CD1c-positive myeloid dendritic cell (primary cell): ENCODE measurements around the gene SAMD4A.
A peak's percentile ranks its signal among the peaks of the same experiment; 100 is the strongest.
"Not testable (repeated sequence)": the region's sequence is repeated elsewhere in the genome, so short reads cannot be mapped to it uniquely, and the experiment has no call there.

Experiments
- DNase-seq: peaks from one replicate; pipeline ENCODE4 v3.0.0-alpha.2; 2016; ENCODE audit errors: extremely low spot score

The SAMD4A gene

DNA sequence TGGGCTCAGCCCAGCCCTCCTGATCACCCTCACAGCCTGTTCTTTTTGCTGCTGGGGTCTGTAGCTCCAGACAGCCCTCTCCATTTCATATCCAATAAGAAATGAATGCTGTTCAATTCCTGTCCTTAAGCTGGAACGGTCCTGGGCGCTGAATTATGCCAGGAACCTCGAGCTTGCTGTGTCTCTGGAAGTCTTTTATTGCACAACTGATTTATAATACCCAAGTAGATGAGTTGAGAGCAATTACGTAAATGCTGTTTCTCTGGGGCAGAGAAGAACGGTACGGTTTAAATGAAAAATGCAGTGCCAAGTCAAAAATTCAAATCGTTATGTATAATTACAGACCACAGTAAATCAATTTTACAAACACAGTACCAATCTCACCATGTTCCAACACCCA, 161.0 kb downstream of the SAMD4A start:
- DNase-seq, result no peak

DNA sequence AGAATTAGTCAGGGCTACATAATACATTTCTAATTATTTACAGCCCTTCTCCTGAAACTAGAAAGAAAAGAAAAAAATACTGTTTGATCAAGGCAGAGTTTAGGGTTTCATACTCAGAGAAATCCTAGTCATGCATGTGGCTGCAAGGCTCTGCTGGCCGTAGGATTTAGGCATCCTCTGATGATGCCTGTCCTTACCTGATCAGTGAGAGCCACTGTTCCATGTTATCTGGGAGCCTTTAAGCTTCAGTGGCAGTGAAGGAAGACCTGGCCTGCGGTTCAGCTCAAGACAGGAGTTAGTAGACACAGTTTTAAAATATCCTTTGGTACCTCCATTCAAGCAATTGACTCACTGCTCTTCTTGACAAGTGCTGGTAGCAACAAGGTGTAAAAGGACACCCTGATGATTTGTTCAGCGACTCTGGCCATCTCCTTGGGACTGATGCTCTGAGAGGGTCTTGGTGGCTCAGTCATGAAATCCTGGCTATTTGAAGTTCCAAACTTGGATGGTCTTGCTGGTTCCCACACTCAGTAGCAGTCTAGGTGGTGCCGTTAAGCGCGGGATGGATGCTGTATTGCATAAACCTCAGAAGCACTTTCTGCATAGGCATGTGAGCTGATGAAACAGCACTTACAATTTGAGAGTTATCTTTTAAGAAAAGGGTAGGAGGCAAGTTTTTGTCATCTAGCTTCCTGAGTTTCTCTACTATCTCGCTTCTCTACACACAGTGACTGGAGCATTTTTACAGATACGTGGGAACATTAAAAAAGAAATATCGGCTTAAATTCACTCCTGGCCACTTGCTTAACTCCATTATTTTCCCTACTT, 162.0 kb downstream of the SAMD4A start:
- no peak for DNase-seq

DNA sequence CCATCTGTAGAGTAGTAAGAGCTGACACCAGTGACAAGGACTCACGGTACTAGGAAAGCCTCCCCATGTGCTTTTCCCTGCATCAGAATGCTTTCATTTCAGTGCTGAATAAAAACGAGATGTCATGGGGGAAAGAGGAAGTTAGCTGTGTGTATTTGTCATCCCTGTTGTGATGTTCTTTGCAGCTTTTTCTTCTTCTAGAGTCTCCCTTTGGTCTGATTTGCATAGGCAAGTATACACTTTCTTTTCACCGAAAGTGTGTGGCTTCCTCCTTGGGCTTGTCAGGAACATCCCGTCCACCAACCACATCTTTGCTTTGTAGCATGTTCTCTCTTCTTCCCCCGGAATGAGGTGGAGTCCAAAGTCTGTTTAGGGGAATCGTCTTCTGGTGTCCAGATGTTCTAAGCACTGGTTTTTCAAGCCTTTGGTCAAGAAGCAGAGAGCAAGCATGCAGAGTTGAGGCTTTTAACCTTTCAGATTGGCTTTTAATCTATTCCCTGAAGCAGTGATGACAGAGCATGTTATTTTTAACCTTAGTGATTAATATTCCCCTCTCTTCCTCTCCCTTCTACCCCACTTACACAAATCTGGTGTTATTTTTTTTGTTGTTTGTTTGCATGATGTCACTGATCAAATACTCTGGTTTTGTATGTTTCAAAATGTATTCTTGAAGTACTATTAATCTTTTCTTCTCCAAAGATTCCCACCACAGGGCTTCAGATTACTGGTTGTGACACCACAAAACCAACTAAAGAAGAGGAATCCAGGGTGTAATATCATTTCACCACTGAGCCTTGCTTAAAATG, 163.4 kb downstream of the SAMD4A start:
- DNase-seq, result peak; percentile 79

DNA sequence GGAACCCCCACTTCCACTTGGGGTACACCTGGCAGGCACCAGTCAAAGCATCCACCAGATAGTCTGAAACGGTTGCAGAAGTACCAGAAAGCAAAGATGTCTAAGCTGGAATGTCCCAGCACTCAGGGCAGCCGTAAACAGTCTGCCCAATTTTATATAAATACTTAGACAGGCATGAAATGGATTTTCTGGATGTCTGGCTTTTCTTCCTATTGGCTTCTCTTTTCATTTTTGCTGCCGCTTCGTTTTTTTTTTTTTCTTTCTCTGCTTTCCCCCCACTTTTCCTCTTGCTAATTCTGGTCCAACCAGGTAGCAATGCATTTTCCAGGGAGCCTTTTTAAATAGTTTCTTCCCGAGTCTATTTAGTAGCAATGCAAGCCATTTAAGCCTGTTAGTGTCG, 168.0 kb downstream of the SAMD4A start:
- DNase-seq, result no peak

DNA sequence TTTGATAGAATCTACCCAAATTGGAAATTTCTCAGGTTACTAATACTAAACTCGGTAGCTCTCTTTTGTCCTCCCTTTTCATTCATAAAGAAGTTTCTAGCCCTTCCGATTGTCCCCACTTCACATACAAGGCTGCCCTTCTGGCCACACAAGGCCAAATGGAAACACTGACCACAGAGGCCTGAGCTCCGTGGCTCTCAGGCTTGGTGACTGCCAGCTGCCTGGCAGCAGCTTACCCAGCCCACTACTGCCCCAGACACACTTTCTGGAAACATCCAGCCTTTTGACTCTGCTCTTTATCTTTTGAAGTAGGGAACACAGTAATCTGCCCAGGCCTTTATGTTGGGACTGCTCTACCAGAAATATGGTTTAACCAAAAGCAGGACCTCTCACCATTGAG, 168.5 kb downstream of the SAMD4A start:
- no peak for DNase-seq

DNA sequence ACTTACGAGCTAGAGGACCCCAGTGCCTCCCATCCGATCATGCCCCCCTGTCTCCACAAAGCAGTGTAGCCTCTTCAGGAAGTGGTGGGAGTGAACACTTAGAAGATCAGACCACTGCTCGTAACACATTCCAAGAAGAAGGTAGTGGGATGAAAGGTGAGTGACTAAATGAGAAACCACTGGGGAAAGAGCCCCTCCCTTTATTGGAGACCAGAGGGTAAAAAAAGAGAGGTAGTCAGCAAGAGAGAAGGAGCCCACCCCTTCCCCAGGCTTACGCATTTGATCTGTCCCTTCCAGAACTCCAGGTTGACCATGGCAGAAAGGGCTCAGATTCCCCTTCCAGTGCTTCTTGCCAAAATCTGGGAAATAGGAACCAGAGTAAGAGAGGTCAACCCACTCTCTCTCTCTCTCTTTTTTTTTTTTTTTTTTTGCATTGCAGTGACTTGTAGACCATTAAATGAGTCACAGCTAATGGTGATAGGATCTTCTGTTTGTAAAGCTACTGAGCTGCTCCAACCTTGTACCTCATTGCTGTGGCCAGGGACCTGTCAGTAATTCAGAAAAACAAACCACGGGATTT, 170.3 kb downstream of the SAMD4A start:
- DNase-seq, result no peak

DNA sequence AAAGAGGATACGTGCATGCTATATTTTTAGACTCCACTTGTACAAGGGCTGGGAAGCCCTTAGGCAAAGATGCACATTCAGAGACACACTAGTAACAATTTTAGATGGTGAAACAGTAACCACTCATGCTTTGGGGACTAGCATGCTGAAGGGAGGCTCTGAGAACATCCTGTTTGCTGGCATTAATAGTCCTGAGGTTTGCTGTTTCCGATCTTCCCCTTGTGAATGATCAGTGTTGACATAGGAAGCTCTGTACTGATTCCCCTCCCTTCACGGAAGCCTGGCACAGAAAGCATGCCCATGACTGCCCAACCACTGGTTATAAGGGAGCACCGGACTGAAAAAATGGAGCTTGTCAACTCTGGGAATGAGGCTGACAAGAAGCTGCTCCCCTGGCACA, 171.1 kb downstream of the SAMD4A start:
- DNase-seq, result no peak

DNA sequence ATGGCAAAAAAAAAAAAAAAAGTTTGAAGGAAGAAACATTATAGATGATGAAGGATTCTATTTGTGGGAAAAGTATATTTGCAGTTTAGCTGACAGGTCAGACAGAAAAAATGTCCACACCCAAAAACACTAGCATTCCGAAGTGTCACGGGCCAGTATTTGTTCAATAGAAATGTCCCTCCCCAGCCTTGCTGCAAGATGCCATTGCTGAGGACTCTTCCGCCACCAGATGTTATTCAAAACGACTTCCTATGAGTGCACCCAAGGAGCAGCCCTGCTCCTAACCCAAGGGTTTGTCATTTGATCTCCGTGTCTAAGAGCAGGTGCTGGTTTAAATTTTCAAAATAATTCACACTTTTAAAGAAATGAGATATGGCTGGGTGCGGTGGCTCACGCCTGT, 172.6 kb downstream of the SAMD4A start:
- no peak for DNase-seq

DNA sequence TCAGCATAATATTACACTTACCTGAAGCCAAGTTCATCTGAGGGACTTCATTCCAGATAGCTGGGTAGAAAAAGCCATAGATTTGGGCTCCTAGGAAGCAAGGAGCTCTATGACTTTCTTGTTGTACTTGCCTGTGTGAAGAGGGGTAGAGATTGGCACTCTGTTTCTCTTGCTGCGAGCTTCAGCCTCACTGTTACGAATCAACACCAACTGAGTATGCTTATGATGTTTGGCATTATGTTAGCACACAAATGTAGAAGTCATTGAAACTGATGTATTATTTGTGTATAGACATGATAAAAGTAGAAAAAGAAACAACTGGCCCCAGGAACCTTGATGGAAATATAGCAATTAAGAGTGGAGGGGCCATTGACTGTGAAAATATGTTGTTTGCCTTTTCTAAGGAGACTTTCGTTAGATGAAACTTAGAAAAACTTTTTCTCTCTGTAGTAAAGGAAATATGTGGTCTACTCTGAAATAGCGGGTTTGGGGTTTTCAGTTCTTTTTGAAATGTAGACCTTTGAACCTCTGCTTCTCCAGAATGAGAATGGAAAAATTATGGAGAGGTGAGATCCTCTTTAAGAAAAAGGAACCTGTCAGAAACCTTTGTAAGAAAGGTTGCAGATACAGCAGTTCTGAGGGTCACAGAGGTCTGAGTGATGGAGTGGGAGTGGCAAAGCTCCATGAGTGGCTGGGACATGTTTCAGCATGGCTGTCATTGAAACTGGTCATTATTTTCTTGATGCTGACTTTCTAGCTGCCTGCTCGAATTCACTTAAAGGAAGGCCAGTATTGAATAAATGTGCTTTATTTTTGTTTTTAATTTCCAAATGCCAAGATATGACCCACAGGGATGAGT, 175.8 kb downstream of the SAMD4A start:
- DNase-seq, result no peak

DNA sequence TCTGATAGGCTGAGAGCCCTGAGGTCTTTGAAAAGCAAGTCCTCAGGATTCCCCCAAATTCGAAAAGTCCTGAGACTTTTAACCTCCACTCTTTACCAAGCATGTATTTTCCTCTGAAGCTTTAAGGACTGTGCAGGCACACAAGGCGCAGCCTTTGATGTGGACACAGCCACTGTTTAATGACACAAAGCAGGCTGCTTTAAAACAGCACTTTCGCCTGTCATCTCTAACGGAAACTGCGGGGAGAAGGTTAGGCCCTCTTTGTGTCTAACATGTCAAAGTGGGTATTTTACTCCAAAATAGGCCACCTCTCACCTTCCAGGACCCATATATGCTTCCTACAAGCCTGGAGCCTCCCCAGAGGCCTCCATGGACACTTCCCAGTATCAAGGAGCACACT, 176.5 kb downstream of the SAMD4A start:
- DNase-seq, result no peak

DNA sequence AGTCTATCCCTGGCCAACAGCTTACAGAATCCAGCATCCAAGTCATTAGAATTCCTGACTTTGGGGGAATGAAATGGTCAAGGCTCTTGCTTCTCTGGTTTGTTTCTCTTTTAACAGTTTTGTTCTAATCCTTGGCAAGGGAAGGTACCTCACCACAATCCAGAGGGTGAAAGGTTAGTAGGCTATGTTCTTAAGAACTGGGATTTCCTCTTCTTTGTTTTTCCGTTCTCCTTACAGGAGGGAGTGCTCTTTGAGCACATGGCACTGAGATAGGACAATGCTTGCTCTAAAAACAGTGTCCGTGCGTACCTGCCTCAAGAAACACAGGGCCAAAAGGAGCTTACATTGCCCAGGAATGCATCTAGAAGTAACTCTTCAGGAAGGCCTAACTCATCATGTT, 179.1 kb downstream of the SAMD4A start:
- no peak for DNase-seq

DNA sequence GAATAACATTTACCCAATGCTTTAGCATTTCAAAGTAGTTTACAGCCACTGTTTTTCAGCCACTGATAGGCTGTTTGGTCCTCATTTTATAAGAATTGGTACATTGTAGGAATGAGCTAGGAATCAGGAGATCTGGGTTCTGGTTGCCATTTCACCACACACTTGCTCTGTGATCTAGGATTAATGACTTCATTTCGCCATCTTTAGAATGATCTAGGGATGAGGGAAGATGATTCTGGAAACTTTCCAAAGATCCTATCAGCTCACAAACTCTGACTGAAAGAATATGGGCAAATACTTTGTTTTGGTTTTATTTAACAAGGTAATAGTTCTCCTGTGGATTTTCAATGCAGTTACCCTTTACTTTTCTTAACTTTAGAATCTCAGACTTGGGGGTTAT, 180.7 kb downstream of the SAMD4A start:
- no peak for DNase-seq

DNA sequence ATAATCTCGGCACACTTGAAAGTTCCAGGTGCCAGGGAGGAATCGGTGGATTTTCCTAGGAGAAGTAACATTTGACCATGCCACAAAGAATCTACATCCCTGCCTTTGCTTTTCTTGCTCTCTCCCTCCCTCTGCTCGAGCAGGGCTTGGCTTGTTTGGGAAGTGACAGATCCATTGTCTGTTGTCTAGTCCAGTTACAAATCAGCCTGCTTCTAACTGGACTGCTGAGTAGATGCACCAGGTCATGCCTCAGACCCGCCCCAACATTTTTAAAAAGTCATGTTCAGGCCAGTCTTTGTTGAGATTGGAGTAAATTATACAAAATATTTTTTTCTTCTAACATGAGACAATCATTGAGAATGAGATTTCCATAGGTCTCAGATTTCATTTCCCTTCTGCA, 182.3 kb downstream of the SAMD4A start:
- no peak for DNase-seq

DNA sequence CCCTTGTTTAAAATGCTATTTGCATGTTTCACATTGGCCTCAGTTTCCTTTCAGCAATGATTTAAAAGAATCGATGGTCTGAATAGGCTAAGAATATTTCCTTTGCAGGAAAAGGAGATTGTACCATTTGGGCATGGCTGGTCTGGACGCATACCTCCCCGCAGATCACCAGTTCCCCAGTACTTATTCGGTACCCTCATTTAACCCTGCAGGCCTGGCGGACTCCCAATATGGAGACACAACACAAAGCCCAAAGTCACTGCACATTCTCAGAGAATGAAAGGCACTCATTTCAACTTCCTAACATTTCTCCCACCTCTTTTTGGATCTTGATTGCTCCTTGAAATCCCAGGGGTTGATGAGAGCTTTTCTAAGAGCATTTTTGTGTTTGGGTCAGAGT, 182.8 kb downstream of the SAMD4A start:
- no peak for DNase-seq

DNA sequence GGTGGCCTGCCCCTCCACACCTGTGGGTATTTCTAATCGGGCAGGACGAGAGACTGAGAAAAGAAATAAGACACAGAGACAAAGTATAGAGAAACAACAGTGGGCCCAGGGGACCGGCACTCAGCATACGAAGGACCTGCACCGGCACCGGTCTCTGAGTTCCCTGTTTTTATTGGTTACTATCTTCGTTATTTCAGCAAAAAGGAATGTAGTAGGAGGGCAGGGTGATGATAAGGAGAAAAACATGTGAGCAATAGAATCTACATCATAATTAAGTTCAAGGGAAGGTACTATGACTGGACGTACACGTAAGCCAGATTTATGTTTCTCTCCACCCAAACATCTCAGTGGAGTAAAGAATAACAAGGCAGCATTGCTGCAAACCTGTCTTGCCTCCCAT, 185.7 kb downstream of the SAMD4A start:
- not testable (repeated sequence) for DNase-seq

DNA sequence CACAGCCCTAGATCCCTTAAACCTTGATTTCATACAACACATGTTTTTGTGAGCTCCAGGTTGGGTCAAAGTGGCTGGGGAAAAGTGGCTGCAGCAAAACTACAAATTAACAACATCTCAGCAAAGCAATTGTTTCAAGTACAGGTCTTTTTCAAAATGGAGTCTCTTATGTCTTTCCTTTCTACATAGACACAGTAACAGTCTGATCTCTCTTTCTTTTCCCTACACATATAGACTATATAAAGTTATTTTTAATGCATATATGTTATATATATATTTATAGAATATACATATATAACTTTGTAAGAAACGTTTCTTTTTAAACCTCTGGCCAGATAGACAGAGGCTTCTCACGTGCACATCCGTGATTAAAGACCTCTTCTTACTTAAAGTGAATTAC, 186.5 kb downstream of the SAMD4A start:
- DNase-seq, result not testable (repeated sequence)

DNA sequence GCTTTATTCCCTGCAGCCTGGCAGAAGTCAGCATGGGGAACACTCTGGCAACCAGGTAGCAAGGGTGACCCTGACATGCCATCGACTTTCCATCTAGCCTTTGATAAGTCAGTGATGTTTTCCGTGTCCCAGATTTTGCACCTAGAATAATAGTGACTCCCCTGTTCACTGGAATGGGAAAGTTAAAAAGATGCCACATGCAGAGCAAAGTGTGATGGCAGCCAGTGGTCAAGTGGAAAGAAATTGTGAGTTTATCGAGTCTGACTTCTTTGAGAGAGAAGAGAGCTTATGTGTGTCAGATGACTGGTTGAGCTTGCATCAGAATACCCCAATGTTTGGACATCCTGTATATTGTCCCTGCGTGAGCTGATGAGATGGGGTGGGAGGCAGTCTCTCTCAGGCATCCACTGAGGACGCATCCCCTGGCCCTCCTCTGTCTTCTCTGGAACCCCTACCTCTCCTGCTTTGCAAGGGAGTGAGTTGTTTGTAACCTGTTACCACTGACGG, 187.2 kb downstream of the SAMD4A start:
- DNase-seq, result no peak

DNA sequence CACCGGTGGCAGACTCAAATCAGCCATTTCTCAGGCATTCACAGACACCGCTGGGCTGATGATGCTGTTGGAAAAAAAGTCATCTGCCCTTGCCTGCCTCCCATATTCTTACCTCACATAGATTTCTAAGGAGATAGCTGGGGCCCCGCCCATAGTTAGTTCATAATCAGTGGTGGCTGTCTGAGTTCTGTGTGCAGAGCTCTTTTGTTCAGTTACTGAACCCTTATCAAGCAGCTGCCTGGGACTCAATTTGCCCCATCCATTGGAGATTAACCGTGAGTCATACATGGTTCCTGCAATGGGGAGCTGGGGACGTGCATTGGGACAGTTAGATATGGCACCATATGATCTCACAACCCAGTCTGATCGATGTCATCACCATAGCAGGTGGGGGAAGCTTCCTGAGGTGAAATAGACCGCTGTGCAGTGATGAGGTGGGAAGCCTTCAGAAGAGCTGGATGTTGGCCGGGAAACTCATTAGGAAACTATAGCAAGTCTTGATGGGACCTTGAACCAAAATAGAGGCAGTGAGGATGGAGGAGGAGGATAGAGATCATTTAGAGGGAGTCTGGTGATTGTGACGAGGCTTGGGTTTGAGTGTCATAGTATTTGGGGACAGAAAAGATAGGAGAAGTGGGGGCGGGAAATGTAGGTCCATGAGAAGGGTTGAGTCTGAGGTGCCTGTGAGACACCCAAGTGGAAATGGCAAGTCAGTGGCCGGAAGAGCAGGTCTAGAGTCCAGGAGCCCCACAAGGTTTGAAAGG, 187.9 kb downstream of the SAMD4A start:
- DNase-seq, result no peak

DNA sequence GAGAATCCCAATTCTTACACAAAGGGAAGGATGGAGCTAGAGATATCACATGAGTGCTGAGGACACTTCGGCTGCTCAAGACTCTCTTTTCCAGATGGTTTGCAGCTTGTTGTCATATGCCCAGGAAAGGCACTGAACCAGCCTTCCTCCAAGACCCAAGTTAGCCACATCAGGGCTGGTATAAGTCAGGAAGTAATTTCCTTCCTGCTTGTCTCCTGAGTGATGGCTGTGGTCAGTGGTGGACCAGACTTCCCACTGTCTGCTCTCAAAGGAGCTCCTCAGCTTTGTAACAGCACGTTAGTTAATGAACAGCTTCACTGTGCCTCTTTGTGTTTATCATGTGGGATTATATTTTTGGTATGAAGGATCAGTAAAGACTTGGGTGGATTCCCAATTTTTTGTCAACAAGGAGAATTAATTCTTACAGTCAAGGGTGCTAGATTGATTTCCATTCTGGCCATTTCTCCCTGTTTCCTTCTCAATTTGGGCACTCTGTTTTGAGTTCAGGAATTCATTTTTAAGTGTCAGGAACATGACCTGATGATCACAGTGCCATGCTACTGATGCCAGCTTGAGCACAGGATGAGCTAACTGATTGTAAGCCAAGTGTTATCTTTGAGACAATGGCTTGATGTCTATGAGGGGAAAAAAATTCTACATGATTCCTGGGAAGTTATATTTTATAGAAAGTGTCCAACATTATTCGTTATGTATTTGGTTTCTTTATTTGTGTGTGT, 189.9 kb downstream of the SAMD4A start:
- DNase-seq, result no peak

DNA sequence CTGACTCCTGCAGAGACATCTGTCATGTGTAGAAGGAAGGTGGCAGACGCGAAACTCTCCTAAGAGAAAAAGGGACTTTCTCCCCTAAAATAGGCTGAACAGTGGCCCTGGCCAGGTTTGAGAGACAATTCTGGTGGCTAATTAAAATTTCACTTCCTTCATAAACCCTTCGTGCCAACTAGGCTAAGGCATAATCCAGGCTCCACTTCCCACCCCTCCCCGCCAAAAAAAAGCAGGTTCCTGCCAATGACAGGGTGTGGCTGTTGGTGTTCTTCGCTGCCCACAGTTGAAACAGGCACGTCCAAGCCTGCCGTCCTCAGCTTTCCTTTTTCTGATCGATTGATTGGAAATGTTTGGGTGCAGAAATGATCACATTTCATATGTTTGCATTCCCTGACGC, 191.1 kb downstream of the SAMD4A start:
- no peak for DNase-seq
